Neuron (in vitro differentiated cells): ENCODE measurements around the gene ADCY5.

Source experiments
- H2AFZ ChIP-seq: one replicate; pipeline ENCODE4 v1.6.1; 2013; ENCODE audit warnings: low read depth, mild to moderate bottlenecking, inconsistent platforms, low read length, moderate library complexity
- H3K27me3 ChIP-seq: one replicate; pipeline ENCODE4 v1.6.1; 2013; ENCODE audit warnings: low read length; ENCODE audit not compliant: insufficient read depth
- H3K36me3 ChIP-seq: one replicate; pipeline ENCODE4 v1.6.1; 2013; ENCODE audit warnings: low read length; ENCODE audit not compliant: insufficient read depth
- H3K4me1 ChIP-seq: one replicate; pipeline ENCODE4 v1.6.1; 2013; ENCODE audit warnings: low read length; ENCODE audit not compliant: insufficient read depth
- H3K4me3 ChIP-seq: 2 replicates; pipeline ENCODE4 v1.5.1; 2013; ENCODE audit warnings: mild to moderate bottlenecking, low read length, moderate library complexity
- H3K9me3 ChIP-seq: one replicate; pipeline ENCODE4 v1.6.1; 2013; ENCODE audit warnings: low read length

Gene ADCY5

GRCh38 chr3:123369085-123369484, 79.8 kb downstream of the ADCY5 start:
- H3K4me1 ChIP-seq, result no peaks in the 10 kb centered on the region
- H3K27me3 ChIP-seq, result no peaks in the 10 kb centered on the region
- H3K4me3 ChIP-seq, result no peak overlapping the region
- H3K36me3 ChIP-seq, result no peaks in the 10 kb centered on the region
- no peak overlapping the region for H2AFZ ChIP-seq
- H3K9me3 ChIP-seq, result no peaks in the 10 kb centered on the region

- H3K9me3 ChIP-seq, result no peaks in the 10 kb centered on the region
- H2AFZ ChIP-seq, result no peak overlapping the region
- H3K36me3 ChIP-seq, result no peaks in the 10 kb centered on the region
- H3K4me3 ChIP-seq, result no peak overlapping the region
- no peaks in the 10 kb centered on the region for H3K27me3 ChIP-seq
- no peaks in the 10 kb centered on the region for H3K4me1 ChIP-seq
Measured at GRCh38 chr3:123367467-123368154, 81.3 kb downstream of the ADCY5 start.

DNA sequence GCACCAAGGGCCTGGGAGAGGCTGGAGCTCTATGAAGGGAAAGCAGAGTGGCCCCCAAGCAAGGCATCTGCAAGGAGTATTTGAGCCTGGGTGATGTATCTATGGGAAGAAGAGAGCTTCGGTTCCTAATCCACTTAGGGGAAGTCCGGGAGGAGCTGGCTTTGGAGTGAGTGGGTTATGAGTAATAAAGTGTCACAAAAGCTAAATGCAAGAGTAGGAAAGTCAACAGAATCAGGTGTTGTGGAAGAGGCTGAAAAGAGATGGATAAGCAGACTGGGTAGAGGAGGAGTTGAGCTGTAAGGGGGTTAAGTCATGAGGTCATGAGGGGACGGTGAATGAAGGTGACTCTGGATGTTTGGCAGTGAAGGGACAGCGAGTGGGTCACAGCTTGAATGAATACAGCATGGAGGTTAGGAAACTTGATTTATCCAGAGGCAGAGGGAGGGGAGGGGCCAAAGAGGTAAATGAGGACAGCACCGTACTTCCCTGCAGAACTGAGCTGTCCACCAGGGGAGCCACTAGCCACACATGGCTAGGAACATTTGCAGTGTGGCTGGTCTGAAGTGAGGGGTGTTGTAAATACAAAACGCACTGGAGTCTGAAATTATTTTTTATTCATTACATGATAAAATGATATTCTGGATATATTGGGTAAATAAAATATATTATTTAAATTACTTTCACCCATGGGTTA, 83.3 kb downstream of the ADCY5 start:
- H3K9me3 ChIP-seq, result no peaks in the 10 kb centered on the region
- H2AFZ ChIP-seq, result no peak overlapping the region
- H3K4me3 ChIP-seq, result no peak overlapping the region
- no peaks in the 10 kb centered on the region for H3K4me1 ChIP-seq
- H3K27me3 ChIP-seq, result no peaks in the 10 kb centered on the region
- no peaks in the 10 kb centered on the region for H3K36me3 ChIP-seq

- Histone ChIP-seq H3K27me3 (no peaks in the 10 kb centered on the region), H2AFZ (no peak overlapping the region), H3K4me3 (no peak overlapping the region), H3K36me3 (no peaks in the 10 kb centered on the region), H3K4me1 (no peaks in the 10 kb centered on the region), H3K9me3 (no peaks in the 10 kb centered on the region)
Measured at GRCh38 chr3:123361071-123361470, 87.8 kb downstream of the ADCY5 start.

DNA sequence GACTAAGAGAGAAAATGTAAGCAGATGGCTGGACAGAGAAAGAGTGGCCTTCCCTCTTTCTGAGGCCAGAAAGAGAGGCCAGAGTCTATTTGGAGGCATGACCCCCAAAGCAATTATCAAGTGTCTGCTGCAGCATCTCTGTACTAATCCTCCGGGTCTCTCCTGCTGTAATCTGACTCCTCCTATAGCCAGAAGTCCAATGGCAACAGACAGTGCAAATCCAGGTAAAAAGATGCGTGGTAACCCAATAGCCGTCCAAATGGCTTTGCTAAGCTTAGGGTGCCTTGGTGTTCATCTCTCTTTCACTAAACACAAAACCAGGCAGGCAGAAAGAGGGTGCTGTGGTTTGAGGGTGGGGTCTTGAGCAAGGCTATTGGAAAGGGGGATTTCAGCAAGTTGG, 91.6 kb downstream of the ADCY5 start:
- no peaks in the 10 kb centered on the region for H3K36me3 ChIP-seq
- no peak overlapping the region for H2AFZ ChIP-seq
- H3K4me1 ChIP-seq, result no peaks in the 10 kb centered on the region
- no peaks in the 10 kb centered on the region for H3K9me3 ChIP-seq
- no peaks in the 10 kb centered on the region for H3K27me3 ChIP-seq
- H3K4me3 ChIP-seq, result no peak overlapping the region

DNA sequence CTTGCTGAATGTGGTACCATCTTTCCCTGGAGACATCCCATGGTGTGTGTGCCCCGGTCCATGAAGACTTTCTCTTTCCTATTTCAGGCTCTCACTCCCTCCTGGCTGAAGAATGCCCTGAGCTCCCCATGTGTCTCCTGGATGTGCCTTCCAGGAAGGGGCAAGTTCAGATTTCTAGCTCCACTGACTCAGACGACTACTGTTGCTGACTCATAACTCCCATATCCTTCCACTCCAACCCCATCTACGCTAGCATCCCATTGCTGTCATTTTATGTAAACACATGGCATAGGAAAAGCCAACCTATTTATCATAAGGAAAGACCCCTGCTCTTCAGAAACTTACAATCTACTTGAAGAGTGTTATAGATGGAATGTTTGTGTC, 95.0 kb downstream of the ADCY5 start:
- Histone ChIP-seq H3K4me3 (no peak overlapping the region), H3K27me3 (peaks cover 12% of the 10 kb centered on the region), H2AFZ (no peak overlapping the region), H3K4me1 (no peaks in the 10 kb centered on the region), H3K9me3 (no peaks in the 10 kb centered on the region), H3K36me3 (no peaks in the 10 kb centered on the region)

DNA sequence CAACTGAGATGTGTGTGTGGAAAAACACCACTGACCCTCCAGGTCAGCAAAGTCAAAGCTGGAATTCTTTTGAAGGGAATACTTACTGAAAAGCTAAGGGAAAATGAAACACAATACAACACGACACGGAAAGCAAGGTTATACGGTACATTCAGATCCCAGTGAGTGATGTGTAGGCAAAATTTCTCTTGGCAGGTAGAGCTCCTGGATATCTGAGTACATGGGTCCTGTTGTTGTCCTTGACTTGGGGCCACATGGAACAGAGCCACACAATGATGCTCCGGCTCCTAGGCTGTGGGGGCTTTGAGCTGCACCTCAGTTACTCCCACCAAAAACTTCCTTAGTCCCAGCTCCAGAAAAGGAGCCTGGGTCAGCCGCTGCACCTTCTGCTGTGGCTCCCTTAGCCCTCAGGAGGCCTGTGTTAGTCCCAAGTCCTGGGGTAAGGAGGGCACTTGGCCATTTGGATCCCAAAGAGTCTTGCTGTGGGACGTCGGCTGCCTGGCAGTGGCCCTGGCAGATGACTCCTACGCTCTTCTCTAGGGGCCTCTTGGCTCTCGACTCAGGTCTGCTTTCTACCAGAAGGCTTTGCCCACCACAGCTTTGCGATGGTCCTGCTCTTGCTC, 95.6 kb downstream of the ADCY5 start:
- Histone ChIP-seq H3K4me1 (no peaks in the 10 kb centered on the region), H3K36me3 (no peaks in the 10 kb centered on the region), H3K4me3 (no peak overlapping the region)

GRCh38 chr3:123352134-123352554, 96.7 kb downstream of the ADCY5 start:
- Histone ChIP-seq H3K36me3 (no peaks in the 10 kb centered on the region), H3K4me1 (no peaks in the 10 kb centered on the region), H3K9me3 (no peaks in the 10 kb centered on the region), H3K27me3 (peaks cover 12% of the 10 kb centered on the region), H2AFZ (no peak overlapping the region), H3K4me3 (no peak overlapping the region)

More for the DNA sequence above, 95.6 kb downstream of the ADCY5 start:
- H3K27me3 ChIP-seq, result peaks cover 12% of the 10 kb centered on the region
- H2AFZ ChIP-seq, result no peak overlapping the region
- no peaks in the 10 kb centered on the region for H3K9me3 ChIP-seq

DNA sequence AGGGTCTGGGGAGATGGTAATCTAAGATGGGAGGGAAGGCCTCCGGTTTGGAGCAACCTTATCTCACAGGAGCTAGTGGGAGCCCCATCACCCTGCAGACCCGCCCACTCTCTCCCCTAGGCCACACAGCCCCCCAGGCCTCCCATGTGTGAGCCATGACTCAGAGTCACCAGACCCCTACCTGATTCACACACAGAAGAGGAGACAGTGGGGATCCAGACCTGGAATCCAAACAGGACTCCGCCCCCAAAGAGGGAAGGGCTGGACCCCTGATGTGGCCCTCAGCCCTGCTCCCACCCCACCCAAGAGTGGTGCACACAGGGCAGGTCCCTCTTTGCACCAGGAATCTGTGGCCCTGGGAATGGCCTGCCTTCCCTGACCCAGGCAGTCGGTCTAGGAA, 97.4 kb downstream of the ADCY5 start:
- Histone ChIP-seq H3K9me3 (no peaks in the 10 kb centered on the region), H3K27me3 (peaks cover 12% of the 10 kb centered on the region), H3K36me3 (no peaks in the 10 kb centered on the region)

DNA sequence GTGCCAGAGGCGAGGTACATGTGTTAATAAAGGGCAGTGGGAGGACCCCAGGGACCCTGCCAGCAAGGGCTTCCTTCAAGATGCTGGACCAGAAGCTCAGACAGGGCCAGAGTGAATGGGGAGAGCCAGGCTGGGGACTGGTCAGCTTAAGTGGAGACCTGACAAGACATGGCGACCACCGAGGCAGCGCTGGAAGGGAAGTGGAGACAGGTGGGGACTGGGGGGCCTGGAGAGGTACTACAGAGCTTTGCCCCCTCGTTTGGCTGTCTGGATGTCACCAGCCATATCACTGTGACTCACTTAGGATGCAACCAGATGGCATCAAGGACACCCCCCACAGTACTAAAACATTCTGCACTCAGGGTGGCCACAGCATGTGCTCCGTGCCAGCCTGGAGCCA, 97.9 kb downstream of the ADCY5 start:
- Histone ChIP-seq H3K36me3 (no peaks in the 10 kb centered on the region), H3K27me3 (peaks cover 12% of the 10 kb centered on the region), H3K9me3 (no peaks in the 10 kb centered on the region), H2AFZ (no peak overlapping the region), H3K4me3 (no peak overlapping the region), H3K4me1 (no peaks in the 10 kb centered on the region)

More for the DNA sequence above, 97.4 kb downstream of the ADCY5 start:
- no peak overlapping the region for H3K4me3 ChIP-seq
- H2AFZ ChIP-seq, result no peak overlapping the region
- no peaks in the 10 kb centered on the region for H3K4me1 ChIP-seq

DNA sequence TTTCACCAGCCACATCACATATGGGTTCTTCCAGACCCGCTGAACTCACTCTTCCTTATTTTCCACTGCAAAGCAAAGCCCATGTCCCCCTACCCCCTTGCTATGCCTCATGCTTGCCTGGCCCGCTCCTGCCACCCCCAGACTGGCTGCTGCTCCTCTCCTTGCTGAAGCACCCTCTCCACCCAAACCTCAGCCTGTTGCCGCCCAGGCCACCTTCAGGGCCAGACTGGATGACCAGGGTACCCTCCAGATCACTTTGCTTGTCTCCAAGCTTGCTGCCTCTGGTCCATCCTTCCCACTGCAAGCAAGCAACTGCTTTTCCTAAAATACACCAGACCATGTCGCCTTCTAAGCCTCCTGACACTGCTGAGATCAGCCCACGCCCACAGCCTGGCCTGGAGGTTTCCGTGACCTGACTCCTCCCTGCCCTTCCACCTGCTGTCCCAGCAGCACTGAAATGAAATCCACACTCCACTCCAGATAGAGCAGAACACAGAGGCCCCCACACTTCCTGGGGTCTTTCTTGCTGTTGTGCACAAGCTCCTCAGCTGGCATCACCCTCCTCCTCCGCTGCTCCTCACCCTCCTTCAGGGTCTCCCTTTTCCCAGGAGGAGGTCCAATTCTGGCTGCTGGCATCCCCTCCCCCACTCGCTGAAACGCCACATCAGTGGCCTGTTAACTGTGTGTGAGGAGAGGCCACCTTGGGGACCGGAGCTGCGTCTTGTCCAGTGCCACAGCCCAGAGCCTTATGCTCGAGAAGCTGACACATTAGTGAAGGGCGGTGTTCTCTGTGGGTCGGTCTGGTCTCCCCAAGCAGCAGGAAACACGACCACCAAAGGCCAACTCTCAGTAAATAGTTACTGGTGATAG, 99.1 kb downstream of the ADCY5 start:
- no peak overlapping the region for H3K4me3 ChIP-seq
- no peaks in the 10 kb centered on the region for H3K9me3 ChIP-seq
- no peaks in the 10 kb centered on the region for H3K36me3 ChIP-seq
- H2AFZ ChIP-seq, result no peak overlapping the region
- H3K27me3 ChIP-seq, result peaks cover 12% of the 10 kb centered on the region
- peaks cover 5% of the 10 kb centered on the region for H3K4me1 ChIP-seq

DNA sequence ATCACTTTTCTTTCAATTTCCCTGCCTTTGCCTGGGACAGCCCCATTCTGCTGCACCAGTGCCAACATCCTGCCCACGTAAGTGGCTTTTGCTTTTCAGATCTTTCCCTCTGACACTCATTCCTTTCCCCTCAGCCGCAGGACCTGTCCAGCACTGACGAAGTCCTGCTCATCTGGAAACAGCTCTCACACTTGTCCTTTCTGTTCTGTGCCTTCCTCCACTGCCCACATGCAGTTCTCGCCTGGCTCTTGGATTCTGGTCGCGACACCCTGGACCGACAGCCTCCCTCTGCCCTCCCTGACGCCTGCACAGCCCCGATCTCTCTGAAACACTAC, 99.7 kb downstream of the ADCY5 start:
- peaks cover 12% of the 10 kb centered on the region for H3K27me3 ChIP-seq
- H2AFZ ChIP-seq, result no peak overlapping the region
- H3K4me1 ChIP-seq, result peaks cover 12% of the 10 kb centered on the region
- H3K9me3 ChIP-seq, result no peaks in the 10 kb centered on the region
- H3K36me3 ChIP-seq, result no peaks in the 10 kb centered on the region
- H3K4me3 ChIP-seq, result no peak overlapping the region
